ENCODE measurements around the gene BAZ1B. TPM values are rescaled to one million over a fixed set of nuclear protein-coding genes. Genes with fewer than 3 reads are reported as not detected.
"Not testable (repeated sequence)": the region's sequence is repeated elsewhere in the genome, so short reads cannot be mapped to it uniquely, and the experiment has no call there.

BAZ1B gene
- total RNA-seq, 1 donor from 2014 or later, result 42.4 TPM

- Histone ChIP-seq H3K4me3 (ENCODE audit: low read depth, low read length) (no peak overlapping the region), H3K27me3 (ENCODE audit: control insufficient read depth, insufficient read depth, low read length) (no peaks in the 10 kb centered on the region)
- no peak for FAIRE-seq
These were observed 98.3 kb downstream of the BAZ1B start for GRCh38 chr7:73423519-73424488.

GRCh38 chr7:73420610-73421009 is 101.5 kb downstream of the BAZ1B start:
- peak; percentile 15 for DNase-seq (ENCODE audit: low read depth)
- not testable (repeated sequence) for H3K36me3 ChIP-seq (ENCODE audit: control insufficient read depth, insufficient read depth, low read length); H3K4me3 ChIP-seq (ENCODE audit: low read depth, low read length); FAIRE-seq; H3K27me3 ChIP-seq (ENCODE audit: control insufficient read depth, insufficient read depth, low read length)

More at GRCh38 chr7:73423519-73424488, 98.3 kb downstream of the BAZ1B start:
- H3K36me3 ChIP-seq (ENCODE audit: control insufficient read depth, insufficient read depth, low read length), result no peaks in the 10 kb centered on the region
- DNase-seq (ENCODE audit: low read depth), result no peak
- TF ChIP-seq, protein P1, sequence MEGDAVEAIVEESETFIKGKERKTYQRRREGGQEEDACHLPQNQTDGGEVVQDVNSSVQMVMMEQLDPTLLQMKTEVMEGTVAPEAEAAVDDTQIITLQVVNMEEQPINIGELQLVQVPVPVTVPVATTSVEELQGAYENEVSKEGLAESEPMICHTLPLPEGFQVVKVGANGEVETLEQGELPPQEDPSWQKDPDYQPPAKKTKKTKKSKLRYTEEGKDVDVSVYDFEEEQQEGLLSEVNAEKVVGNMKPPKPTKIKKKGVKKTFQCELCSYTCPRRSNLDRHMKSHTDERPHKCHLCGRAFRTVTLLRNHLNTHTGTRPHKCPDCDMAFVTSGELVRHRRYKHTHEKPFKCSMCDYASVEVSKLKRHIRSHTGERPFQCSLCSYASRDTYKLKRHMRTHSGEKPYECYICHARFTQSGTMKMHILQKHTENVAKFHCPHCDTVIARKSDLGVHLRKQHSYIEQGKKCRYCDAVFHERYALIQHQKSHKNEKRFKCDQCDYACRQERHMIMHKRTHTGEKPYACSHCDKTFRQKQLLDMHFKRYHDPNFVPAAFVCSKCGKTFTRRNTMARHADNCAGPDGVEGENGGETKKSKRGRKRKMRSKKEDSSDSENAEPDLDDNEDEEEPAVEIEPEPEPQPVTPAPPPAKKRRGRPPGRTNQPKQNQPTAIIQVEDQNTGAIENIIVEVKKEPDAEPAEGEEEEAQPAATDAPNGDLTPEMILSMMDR (IDR thresholded peaks at IDR 0.05; ENCODE audit: insufficient read depth, low read length, severe bottlenecking), result no peak

- not testable (repeated sequence) for H3K27me3 ChIP-seq (ENCODE audit: control insufficient read depth, insufficient read depth, low read length); H3K36me3 ChIP-seq (ENCODE audit: control insufficient read depth, insufficient read depth, low read length); FAIRE-seq; H3K4me3 ChIP-seq (ENCODE audit: low read depth, low read length)
- peak; percentile 21 for DNase-seq (ENCODE audit: low read depth)
These were observed 102.1 kb downstream of the BAZ1B start for GRCh38 chr7:73420016-73420415.

DNA sequence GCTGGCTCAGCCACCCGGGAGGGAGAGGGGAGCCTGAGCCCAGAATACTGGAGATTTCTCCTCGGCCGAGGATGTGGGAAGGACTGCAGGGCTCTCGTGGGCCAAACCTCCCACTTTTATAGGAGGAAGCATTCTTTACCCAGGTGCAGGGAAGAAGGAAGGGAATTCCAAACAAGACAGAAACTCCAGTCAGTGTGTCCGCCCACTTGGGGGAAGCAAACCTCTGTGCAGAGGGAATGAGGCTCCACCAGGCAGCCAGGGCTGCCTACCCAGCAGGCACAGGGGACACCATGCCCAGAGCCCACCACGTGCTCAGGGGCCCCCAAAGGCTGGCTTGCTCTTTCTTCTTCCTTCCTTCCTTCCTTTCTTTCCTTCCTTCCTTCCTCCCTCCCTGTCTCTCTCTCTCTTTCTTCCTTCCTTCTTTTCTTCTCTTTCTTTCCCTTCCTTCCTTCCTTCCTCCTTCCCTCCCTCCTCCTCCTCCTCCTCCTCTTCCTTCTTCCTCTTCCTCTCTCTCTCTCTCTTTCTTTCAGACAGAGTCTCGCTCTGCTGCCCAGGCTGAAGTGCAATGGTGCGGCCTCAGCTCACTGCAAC is 103.9 kb downstream of the BAZ1B start:
- H3K27me3 ChIP-seq (ENCODE audit: control insufficient read depth, insufficient read depth, low read length), result no peaks in the 10 kb centered on the region
- no peaks in the 10 kb centered on the region for H3K36me3 ChIP-seq (ENCODE audit: control insufficient read depth, insufficient read depth, low read length)
- FAIRE-seq (no peak), DNase-seq (ENCODE audit: low read depth) (no peak)
- TF ChIP-seq, protein P1 (IDR thresholded peaks at IDR 0.05; ENCODE audit: insufficient read depth, low read length, severe bottlenecking), result no peak
- H3K4me3 ChIP-seq (ENCODE audit: low read depth, low read length), result no peak overlapping the region

DNA sequence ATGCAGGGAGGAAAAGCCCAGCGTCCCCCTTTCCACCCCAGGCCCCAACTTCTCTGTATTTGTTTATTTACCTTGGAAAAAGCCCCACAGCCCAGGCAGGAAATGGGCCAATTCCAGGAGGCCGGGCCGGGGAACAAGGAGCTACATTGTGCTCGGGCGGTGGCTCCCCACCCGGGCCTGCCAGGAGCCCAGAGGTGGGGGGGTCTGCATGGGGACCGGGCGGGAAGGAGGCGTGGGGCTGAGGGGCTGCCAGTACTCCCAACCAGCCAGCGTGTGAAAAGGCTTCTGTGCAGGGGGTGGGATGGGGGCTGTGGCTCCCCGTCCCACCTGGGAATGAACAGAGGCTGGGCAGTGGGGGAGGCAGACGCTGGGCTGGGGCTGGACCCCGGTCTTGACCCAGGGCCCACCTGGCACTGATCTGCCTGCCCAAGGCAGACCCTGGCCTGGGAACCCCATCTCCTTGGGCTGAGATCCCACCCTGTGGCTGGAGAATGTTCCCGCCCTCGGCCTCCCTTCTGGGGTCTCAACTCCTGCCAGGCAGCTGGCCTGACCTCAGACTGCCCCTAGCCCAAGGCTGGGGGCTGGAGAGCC is 111.5 kb downstream of the BAZ1B start:
- not testable (repeated sequence) for FAIRE-seq; H3K27me3 ChIP-seq (ENCODE audit: control insufficient read depth, insufficient read depth, low read length); DNase-seq (ENCODE audit: low read depth)

GRCh38 chr7:73404860-73405259 is 117.2 kb downstream of the BAZ1B start:
- DNase-seq (ENCODE audit: low read depth); H3K4me3 ChIP-seq (ENCODE audit: low read depth, low read length); H3K27me3 ChIP-seq (ENCODE audit: control insufficient read depth, insufficient read depth, low read length); H3K36me3 ChIP-seq (ENCODE audit: control insufficient read depth, insufficient read depth, low read length); FAIRE-seq: not testable (repeated sequence)

More for the DNA sequence above, 111.5 kb downstream of the BAZ1B start:
- H3K36me3 ChIP-seq (ENCODE audit: control insufficient read depth, insufficient read depth, low read length); H3K4me3 ChIP-seq (ENCODE audit: low read depth, low read length): not testable (repeated sequence)

DNA sequence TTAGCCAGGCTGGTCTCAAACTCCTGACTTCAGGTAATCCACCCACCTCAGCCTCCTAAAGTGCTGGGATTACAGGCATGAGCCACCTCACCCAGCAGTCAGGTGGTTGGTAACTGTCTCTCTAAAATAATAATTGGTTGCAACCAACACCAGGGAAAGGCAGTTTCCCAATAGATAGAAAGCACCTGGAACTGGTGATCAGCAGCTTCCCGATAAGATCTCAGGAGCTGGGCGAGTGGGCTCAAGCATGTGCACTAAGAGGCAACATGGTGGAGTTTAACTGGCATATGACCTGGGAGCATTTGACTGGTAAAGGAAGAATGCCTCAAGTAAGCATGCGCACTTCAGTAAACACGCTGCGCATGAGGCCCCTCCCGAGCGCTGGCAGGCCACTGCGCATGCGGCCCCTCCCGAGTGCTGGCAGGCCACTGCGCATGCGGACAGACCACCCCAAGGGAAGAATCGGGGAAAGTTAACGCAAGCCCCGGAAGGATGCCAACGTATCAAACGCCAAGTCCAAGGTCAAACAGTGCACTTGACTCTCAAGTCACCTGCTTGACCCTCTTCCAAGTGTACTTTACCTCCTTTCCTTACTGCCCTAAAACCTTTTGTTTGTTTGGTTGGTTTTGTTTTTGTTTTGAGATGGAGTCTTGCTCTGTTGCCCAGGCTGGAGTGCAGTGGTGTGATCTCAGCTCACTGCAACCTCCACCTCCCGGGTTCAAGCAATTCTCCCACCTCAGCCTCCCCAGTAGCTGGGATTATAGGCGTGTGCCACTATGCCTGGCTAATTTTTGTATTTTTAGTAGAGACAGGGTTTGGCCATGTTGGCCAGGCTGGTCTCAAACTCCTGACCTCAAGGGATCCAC is 122.7 kb downstream of the BAZ1B start:
- H3K4me3 ChIP-seq (ENCODE audit: low read depth, low read length); FAIRE-seq; H3K36me3 ChIP-seq (ENCODE audit: control insufficient read depth, insufficient read depth, low read length); H3K27me3 ChIP-seq (ENCODE audit: control insufficient read depth, insufficient read depth, low read length): not testable (repeated sequence)
- DNase-seq (ENCODE audit: low read depth), result peak; percentile 44

All from bronchial epithelial cell (primary cell).